Psoas muscle (tissue), 8 donors: Measurements from ENCODE around the gene STX4. TPM values are rescaled to one million over a fixed set of nuclear protein-coding genes. Genes with fewer than 3 reads are reported as not detected.

Experiments used
- ATAC-seq, 4 donors: fragments of 200-7000 bp; cut with Tn5 transposase; one replicate each; pipeline ENCODE4 v1.9.1; 2020; ENCODE audit warnings: moderate library complexity in 3 of 4, mild to moderate bottlenecking in 2 of 4
- DNase-seq, 2 donors: peaks; one replicate each; pipeline ENCODE4 v3.0.0-alpha.2; 2020
- H3K27ac ChIP-seq: fragments of 200-600 bp; one replicate; pipeline ENCODE4 v1.8.0; 2022
- H3K27me3 ChIP-seq, 3 donors: fragments of 200-600 bp in 1 of 3; one replicate each; pipeline versions ENCODE4 v1.6.1 to v1.8.0; 2013 to 2022; ENCODE audit warnings: low read length in 2 of 3, mild to moderate bottlenecking in 2 of 3, moderate library complexity in 1 of 3; ENCODE audit not compliant: insufficient read depth in 3 of 3
- H3K36me3 ChIP-seq, 2 donors: fragments of 200-600 bp in 1 of 2; one replicate each; pipeline versions ENCODE4 v1.6.1 to v1.8.0; 2013 to 2022; ENCODE audit warnings: low read depth in 1 of 2, mild to moderate bottlenecking in 1 of 2, moderate library complexity in 1 of 2; ENCODE audit not compliant: insufficient read depth in 1 of 2
- H3K4me1 ChIP-seq: fragments of 200-600 bp; one replicate; pipeline ENCODE4 v1.8.0; 2022
- H3K4me3 ChIP-seq: fragments of 200-600 bp; one replicate; pipeline ENCODE4 v1.8.0; 2022; ENCODE audit warnings: mild to moderate bottlenecking
- H3K9me3 ChIP-seq: fragments of 200-600 bp; one replicate; pipeline ENCODE4 v1.8.0; 2022
- WGBS, 3 donors: extraction: QIAGEN DNeasy Blood & Tissue Kit; methylation state at CpG; one replicate each; pipeline versions ENCODE4 v1.1.6 to v1.1.7; 2013; 5-methylcytosine and 5-hydroxymethylcytosine counted together
- intact Hi-C, 2 donors: fragments of 100-400 bp; cut with DNase I; formaldehyde crosslinking; loops; one replicate each; pipeline versions ENCODE4 v1.11.0 to v1.14.2; 2022
- polyA plus RNA-seq, 3 donors: library from polyadenylated mRNA; stranded (reverse); fragments of 200-250 nt; gene quantifications; one replicate each; pipeline ENCODE4 v1.2.3, GENCODE V29; 2013
- total RNA-seq, 4 donors: library from RNA; stranded (reverse); fragmentation: NEBNext Ultra II Directional in 2 of 4; extraction: Animal tissue kit (Norgen Biotek cat#: 25700) in 2 of 4; gene quantifications; one replicate each; pipeline versions ENCODE4 v1.2.1 to v1.2.4, GENCODE V29; 2021 to 2023
- TF ChIP-seq, protein P1 (sequence below): fragments of 200-600 bp; IDR thresholded peaks from one replicate; pipeline ENCODE4 v1.8.0; 2022; ENCODE audit warnings: antibody characterized with exemption
- donor health status: healthy with polysubstance abuse.
- donor health status: DM: no; HTN: no; CAD: no; lungs with moderate emphysema.
- donor health status: Bipolar disorder and iron deficiency.
- donor health status: healthy.
- donor health status: DM: yes; HTN: yes; CAD: no.
- donor health status: DM: no; HTN: no; CAD: no.
- donor health status: DM: no; HTN: no; CAD: no.
- donor health status: DM: yes; HTN: yes; CAD: no.

The STX4 gene
- total and polyA plus RNA-seq, 7 donors: 47.6 to 123 (median 57.8) TPM

DNA sequence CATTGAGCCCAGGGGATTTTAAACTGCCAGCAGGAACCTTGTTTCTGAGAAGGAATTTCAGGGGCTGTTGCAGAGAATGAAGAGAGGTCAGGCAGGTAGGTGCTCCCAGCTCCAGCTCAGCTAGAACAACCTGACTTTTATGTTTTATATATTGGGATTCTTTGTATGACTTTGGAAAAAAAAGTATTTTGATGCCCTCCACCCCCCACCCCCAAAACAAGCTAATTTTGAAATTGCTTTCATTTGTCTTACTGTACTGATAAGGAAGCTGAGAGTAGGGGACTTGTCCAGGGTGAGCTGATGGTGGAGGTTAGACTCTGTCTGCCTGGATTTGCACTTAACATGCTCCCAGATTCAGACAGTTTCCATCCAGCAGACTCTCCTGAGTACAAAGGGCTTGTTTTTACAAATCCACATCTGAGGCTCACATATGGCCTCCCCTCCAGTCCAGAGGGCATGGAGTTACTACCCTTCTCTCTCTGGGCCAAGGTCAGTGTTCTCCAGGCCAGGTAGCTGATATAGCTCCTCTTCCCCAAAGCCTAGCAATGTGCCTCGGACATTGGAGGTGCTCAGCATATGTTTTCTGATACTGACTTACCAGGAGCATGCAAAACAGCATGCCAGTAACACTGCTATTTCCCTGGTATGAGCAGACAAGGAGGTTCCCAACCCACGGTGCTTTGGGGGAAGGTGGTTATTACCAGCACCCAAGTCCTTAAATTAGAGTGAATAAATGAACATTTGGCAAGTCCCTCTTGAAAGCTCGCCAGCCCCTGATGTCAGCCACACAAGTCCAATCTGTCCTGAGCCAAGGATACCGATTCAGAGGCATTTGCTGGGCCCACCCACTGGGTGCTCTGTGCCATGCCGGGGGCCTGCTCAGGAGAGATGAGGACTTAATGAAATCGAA lies 34.3 kb upstream of the STX4 start:
- H3K4me3 ChIP-seq: no peak overlapping the region
- TF ChIP-seq, protein P1, sequence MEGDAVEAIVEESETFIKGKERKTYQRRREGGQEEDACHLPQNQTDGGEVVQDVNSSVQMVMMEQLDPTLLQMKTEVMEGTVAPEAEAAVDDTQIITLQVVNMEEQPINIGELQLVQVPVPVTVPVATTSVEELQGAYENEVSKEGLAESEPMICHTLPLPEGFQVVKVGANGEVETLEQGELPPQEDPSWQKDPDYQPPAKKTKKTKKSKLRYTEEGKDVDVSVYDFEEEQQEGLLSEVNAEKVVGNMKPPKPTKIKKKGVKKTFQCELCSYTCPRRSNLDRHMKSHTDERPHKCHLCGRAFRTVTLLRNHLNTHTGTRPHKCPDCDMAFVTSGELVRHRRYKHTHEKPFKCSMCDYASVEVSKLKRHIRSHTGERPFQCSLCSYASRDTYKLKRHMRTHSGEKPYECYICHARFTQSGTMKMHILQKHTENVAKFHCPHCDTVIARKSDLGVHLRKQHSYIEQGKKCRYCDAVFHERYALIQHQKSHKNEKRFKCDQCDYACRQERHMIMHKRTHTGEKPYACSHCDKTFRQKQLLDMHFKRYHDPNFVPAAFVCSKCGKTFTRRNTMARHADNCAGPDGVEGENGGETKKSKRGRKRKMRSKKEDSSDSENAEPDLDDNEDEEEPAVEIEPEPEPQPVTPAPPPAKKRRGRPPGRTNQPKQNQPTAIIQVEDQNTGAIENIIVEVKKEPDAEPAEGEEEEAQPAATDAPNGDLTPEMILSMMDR: no peak
- DNase-seq: no peak
- no peak overlapping the region for H3K27ac ChIP-seq
- 56 to 72% (median 59%) methylated on average over 6 of the region's 6 CpGs for WGBS, 3 donors
- ATAC-seq: no peak
- intact Hi-C loops: loop anchor here in 1 of 2 donors (5.0 to 10.0 kb wide), 2 partner anchors 33 to 56 kb away; partner anchors contain the start of gene STX4
- H3K36me3 ChIP-seq: no peaks in the 10 kb centered on the region
- peaks cover 6% of the 10 kb centered on the region for H3K4me1 ChIP-seq
- H3K9me3 ChIP-seq: no peaks in the 10 kb centered on the region
- H3K27me3 ChIP-seq: no peaks in the 10 kb centered on the region

DNA sequence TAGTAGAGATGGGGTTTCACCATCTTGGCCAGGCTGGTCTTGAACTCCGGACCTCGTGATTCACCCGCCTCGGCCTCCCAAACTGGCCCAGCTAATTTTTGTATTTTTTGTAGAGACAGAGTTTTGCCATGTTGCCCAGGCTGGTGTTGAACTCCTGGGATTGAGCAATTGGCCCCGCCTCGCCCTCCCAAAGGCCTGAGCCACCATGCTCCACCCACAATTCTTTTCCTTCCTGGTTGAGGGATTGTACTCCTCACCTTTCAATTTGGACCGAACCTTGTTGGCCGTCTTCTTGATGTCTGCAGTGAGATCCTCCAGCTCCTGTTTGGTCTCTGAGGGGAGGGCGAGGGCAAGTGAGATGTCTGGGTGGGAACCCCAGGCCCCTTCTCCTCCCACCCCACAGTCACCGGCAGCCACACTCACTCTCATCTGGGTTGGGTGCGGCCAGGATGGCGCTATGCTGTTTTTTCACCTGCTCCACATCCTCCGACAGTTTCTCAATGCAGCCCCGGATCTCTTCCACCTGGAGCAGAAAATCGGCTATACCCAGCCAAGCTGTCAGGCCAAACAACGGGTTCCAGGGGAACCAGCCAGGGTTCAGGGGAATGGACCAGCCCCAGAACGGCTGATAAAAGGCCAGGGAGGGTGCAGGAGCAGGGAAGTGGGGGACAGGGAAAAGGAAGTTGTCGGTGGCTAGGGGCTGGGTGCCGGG lies 32.5 kb upstream of the STX4 start:
- TF ChIP-seq, protein P1: no peak
- H3K4me1 ChIP-seq: peaks cover 6% of the 10 kb centered on the region
- no peak for ATAC-seq
- DNase-seq: no peak
- 80 to 88% (median 85%) methylated on average over 19 of the region's 19 CpGs for WGBS, 3 donors
- intact Hi-C loops: no loop called here
- no peaks in the 10 kb centered on the region for H3K9me3 ChIP-seq
- H3K27me3 ChIP-seq: no peaks in the 10 kb centered on the region
- no peaks in the 10 kb centered on the region for H3K36me3 ChIP-seq
- H3K27ac ChIP-seq: no peak overlapping the region
- no peak overlapping the region for H3K4me3 ChIP-seq

DNA sequence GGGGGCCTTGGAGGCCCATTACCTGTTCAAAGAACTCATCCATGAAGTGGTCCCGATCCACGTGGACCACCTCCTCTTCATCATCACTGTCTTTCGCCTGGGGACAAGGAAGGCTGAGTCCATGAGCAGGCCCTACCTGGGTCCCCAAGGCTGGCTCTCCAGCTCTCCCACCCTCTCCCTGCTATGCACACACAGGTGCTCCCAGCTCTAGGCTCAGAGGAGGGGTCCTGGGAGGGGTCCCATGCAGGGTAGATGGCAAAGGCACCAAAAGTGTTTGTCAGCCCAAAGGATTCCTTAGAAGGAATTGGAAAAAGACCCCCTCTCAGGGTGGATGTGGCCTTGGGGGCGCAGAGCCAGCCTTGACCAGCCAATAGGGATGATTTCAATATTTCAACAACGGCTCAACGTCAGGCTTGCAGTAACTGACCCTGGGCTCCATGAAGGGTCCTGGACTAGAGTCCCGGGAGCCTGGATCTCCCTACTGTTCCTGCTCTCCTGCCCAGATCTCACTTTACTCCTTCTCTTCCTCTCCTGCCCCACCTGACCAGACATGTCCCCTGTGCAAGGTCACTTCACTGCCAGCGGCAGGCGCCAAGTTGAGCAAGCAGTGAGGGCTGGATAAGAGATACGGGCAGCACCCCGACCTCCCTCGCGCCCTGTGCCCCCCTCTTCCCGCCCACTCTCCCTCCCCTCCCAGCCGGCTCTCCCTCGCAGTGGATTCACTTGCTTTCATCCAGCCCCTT lies 31.7 kb upstream of the STX4 start:
- H3K36me3 ChIP-seq: no peaks in the 10 kb centered on the region
- intact Hi-C loops: no loop called here
- no peak overlapping the region for H3K27ac ChIP-seq
- TF ChIP-seq, protein P1: no peak
- ATAC-seq (no peak), DNase-seq (no peak)
- 56 to 60% (median 57%) methylated on average over 16 of the region's 16 CpGs for WGBS, 3 donors
- H3K27me3 ChIP-seq: peaks cover 0 to 2% (median 0%) of the 10 kb centered on the region in 3 donors
- no peak overlapping the region for H3K4me3 ChIP-seq
- peaks cover 6% of the 10 kb centered on the region for H3K4me1 ChIP-seq
- H3K9me3 ChIP-seq: no peaks in the 10 kb centered on the region

DNA sequence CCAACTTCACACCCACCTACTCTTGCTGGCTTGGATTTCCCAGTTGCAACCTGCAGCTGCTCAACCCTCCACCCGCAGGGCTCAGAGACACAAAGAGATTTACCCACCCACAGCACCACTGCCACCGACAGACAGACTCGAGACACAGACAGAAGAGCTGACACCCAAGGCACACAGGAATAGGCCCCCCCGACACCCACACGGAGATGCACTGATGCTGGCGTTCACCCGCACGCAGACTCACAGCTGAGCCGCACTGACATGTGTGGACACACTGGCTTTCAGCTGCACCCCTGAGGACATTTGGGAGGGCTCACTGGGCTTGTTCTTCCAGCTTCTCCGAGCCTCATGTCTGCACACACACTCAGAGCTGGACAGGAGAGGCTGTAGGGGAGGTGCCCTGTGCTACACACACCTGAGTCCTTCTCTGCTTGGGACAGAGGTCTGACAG lies 31.1 kb upstream of the STX4 start:
- DNase-seq (no peak), ATAC-seq (no peak)
- Histone ChIP-seq H3K27ac (no peak overlapping the region), H3K4me3 (no peak overlapping the region), H3K9me3 (no peaks in the 10 kb centered on the region), H3K4me1 (peaks cover 6% of the 10 kb centered on the region), H3K27me3 (peaks cover 0 to 2% (median under 1%) of the 10 kb centered on the region in 3 donors), H3K36me3 (no peaks in the 10 kb centered on the region)
- TF ChIP-seq, protein P1: no peak
- intact Hi-C loops: no loop called here
- 52 to 60% (median 58%) methylated on average over 10 of the region's 10 CpGs for WGBS, 3 donors
